Smooth muscle cell of the brain vasculature (primary cell): Measurements from ENCODE around the gene MYRIP.
"Not testable (repeated sequence)": the region's sequence is repeated elsewhere in the genome, so short reads cannot be mapped to it uniquely, and the experiment has no call there.

ENCODE experiments used
- DNase-seq: peaks from one replicate; pipeline ENCODE4 v3.0.0-alpha.2; 2012; ENCODE audit warnings: low read depth, low spot score

MYRIP gene

GRCh38 chr3:40035177-40035576, 225.8 kb downstream of the MYRIP start:
- DNase-seq, result no peak

- DNase-seq, result no peak
Observed at GRCh38 chr3:40037582-40037981, 228.2 kb downstream of the MYRIP start.

GRCh38 chr3:40042752-40043443, 233.5 kb downstream of the MYRIP start:
- DNase-seq, result no peak

GRCh38 chr3:40043444-40043755, 234.0 kb downstream of the MYRIP start:
- DNase-seq, result no peak

GRCh38 chr3:40044487-40044886, 235.1 kb downstream of the MYRIP start:
- no peak for DNase-seq

GRCh38 chr3:40045051-40045450, 235.6 kb downstream of the MYRIP start:
- no peak for DNase-seq

- DNase-seq, result no peak
Observed at GRCh38 chr3:40046149-40046548, 236.7 kb downstream of the MYRIP start.

- DNase-seq, result no peak
Observed at GRCh38 chr3:40047406-40047805, 238.0 kb downstream of the MYRIP start.

- no peak for DNase-seq
Observed at GRCh38 chr3:40053663-40054062, 244.3 kb downstream of the MYRIP start.

GRCh38 chr3:40054568-40055222, 245.3 kb downstream of the MYRIP start:
- no peak for DNase-seq

- DNase-seq, result no peak
Observed at GRCh38 chr3:40055361-40055760, 246.0 kb downstream of the MYRIP start.

GRCh38 chr3:40055956-40056355, 246.5 kb downstream of the MYRIP start:
- DNase-seq, result no peak

- DNase-seq, result no peak
Observed at GRCh38 chr3:40057077-40057476, 247.7 kb downstream of the MYRIP start.

- no peak for DNase-seq
Observed at GRCh38 chr3:40057786-40058185, 248.4 kb downstream of the MYRIP start.

GRCh38 chr3:40068636-40069035, 259.2 kb downstream of the MYRIP start:
- no peak for DNase-seq

GRCh38 chr3:40070816-40071215, 261.4 kb downstream of the MYRIP start:
- DNase-seq, result no peak

- DNase-seq, result no peak
Observed at GRCh38 chr3:40071683-40072238, 262.4 kb downstream of the MYRIP start.

- DNase-seq, result no peak
Observed at GRCh38 chr3:40073310-40074007, 264.1 kb downstream of the MYRIP start.

GRCh38 chr3:40077139-40077538, 267.7 kb downstream of the MYRIP start:
- not testable (repeated sequence) for DNase-seq

- DNase-seq, result not testable (repeated sequence)
Observed at GRCh38 chr3:40077828-40078492, 268.6 kb downstream of the MYRIP start.

- DNase-seq, result no peak
Observed at GRCh38 chr3:40078590-40078989, 269.2 kb downstream of the MYRIP start.

GRCh38 chr3:40079203-40079846, 269.9 kb downstream of the MYRIP start:
- DNase-seq, result no peak
